Measurements from ENCODE around the gene MID1. TPM values are rescaled to one million over a fixed set of nuclear protein-coding genes. Genes with fewer than 3 reads are reported as not detected.

The MID1 gene
- total RNA-seq, 5 donors from 2014 or later (not counting 1 experiment from before 2014, with no cell fraction given): 0.09 to 0.29 (median 0.10) TPM; not detected in 2

DNA sequence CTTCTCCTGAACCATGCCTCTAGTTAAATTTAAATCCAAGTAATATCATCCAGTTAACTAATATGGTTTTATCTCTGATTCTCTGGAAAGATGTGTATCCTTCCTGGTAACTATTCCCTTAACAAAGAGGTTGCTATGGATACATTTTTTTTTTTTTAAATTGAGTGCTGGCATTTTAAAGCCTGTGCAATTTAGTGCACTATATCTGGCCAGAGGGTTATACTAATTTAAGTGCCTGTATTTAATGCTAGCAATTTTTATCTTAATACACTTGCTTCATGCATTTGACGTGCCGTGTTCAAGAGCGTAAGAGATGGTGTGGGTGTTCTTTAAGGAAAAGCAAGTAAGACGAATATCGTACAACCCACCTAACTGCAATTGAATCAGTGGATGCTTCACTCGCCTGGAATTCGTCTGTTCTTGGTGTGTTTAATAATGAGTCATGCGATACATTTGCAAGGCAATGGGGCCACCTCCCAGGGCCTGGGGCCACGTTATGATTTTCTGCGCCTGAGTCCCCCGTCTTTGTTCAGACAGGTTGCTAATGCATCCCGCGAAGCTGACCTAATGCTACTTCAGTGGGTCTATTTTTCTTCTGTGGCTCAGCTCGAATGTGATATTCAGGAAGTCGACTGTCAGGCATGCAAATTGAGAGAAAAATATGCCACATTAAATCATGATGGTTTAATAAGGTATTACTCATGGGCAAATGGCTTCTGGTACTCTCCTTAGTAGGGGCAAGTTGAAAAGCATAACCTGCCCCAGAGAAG lies 14.2 kb upstream of the MID1 start:
- H3K9me3 ChIP-seq: no peaks in the 10 kb centered on the region
- H3K27me3 Mint-ChIP-seq: peaks cover 2 to 35% of the 10 kb centered on the region in 2 donors
- peaks cover 0 to 10% (median 7%) of the 10 kb centered on the region in 3 donors for H3K9me3 Mint-ChIP-seq
- no peaks in the 10 kb centered on the region for H3K4me1 ChIP-seq (ENCODE audit: control insufficient read depth in 1 of 2, extremely low read depth in 1 of 2, insufficient read depth in 2 of 2, low read length in 2 of 2)
- H3K27ac Mint-ChIP-seq: no peak overlapping the region
- no peaks in the 10 kb centered on the region for H3K27me3 ChIP-seq (replicated peaks in 1 of 2; ENCODE audit: control insufficient read depth in 2 of 2, extremely low read depth in 1 of 2, insufficient read depth in 2 of 2, low read length in 1 of 2)
- H3K4me1 Mint-ChIP-seq: no peaks in the 10 kb centered on the region
- CTCF ChIA-PET: no interaction called here
- H3K4me3 ChIP-seq (ENCODE audit: control insufficient read depth in 1 of 2, extremely low read depth in 1 of 2, low read length in 1 of 2): no peak overlapping the region
- no peak overlapping the region for H3K27ac ChIP-seq (ENCODE audit: low read length)
- POLR2A ChIA-PET: no interaction called here
- no peaks in the 10 kb centered on the region for H3K36me3 ChIP-seq (ENCODE audit: control insufficient read depth in 2 of 2, extremely low read depth in 1 of 2, insufficient read depth in 1 of 2, low read length in 1 of 2)
- no peak overlapping the region for H3K4me3 Mint-ChIP-seq
- no peak for ATAC-seq (replicated peaks in 1 of 4)
- no peaks in the 10 kb centered on the region for H3K36me3 Mint-ChIP-seq
- WGBS (ENCODE audit: insufficient coverage): 79% methylated on average over 5 of the region's 15 CpGs
- DNase-seq: no peak

DNA sequence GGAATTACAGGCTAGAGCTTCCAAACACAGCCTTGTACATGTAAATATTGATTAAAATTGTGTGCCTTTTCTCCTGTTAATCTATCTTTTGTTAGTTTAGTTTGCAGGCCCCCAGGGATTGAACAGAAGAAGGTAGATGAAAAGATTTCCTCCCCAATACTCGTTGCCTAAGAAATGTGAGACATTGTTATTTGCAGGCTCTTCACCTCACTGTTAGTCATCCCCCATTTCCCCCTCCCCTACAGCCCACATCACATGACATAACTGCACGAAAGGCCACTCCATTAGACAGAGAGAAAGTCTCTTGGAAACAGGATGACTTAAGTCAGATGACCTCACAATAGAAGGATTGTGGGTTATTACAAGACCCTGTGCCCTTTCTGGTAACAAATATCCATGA lies 13.3 kb upstream of the MID1 start:
- CTCF ChIA-PET: no interaction called here
- Mint-ChIP-seq H3K9me3 (peaks cover 0 to 5% (median 0%) of the 10 kb centered on the region in 3 donors), H3K4me1 (no peaks in the 10 kb centered on the region)

DNA sequence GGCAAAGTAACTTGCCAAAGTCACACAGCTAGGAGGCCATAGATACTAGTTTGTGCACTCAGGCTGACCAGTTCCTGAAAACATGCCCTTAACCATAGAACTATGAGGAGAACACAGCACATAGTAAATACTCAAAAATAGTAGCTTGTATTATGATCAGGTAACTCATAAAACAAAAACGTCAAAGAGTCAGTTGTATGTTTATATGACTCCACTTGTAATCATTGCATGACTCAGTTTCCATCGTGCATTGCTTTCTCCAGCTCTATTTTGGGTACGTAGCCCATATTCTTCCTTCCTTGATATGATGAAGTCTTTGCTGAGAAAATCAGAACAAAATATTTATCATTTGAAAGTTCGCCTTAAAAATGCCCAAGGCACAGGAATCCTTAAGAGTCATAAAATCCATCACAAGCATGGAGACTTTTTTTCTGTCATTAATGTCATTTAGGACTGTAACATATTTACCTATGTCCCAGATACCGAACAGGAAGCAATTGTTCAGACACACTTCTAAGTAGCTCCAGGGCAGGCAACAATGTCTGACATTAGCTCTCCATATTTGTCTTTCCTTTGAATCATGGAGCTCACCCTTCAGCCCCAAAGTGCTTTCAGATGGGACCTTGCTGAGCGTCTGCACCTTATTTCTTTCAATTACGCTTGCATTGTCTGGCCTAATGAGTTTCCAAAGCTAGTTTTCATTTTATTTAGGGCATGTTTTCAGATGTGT lies 11.2 kb upstream of the MID1 start:
- no peak for ATAC-seq (replicated peaks in 1 of 4)
- H3K27ac ChIP-seq (ENCODE audit: low read length): no peak overlapping the region
- no peaks in the 10 kb centered on the region for H3K9me3 ChIP-seq
- ChIA-PET CTCF (no interaction called here), POLR2A (no interaction called here)
- no peaks in the 10 kb centered on the region for H3K4me1 Mint-ChIP-seq
- peaks cover 2 to 40% of the 10 kb centered on the region in 2 donors for H3K27me3 Mint-ChIP-seq
- H3K27me3 ChIP-seq (replicated peaks in 1 of 2; ENCODE audit: control insufficient read depth in 2 of 2, extremely low read depth in 1 of 2, insufficient read depth in 2 of 2, low read length in 1 of 2): no peaks in the 10 kb centered on the region
- no peak overlapping the region for H3K4me3 Mint-ChIP-seq
- no peak for DNase-seq
- peaks cover 0 to 5% (median 0%) of the 10 kb centered on the region in 3 donors for H3K9me3 Mint-ChIP-seq
- H3K36me3 ChIP-seq (ENCODE audit: control insufficient read depth in 2 of 2, extremely low read depth in 1 of 2, insufficient read depth in 1 of 2, low read length in 1 of 2): no peaks in the 10 kb centered on the region
- 100% methylated on average over 1 of the region's 7 CpGs for WGBS (ENCODE audit: insufficient coverage)
- H3K27ac Mint-ChIP-seq: no peak overlapping the region
- H3K4me1 ChIP-seq (ENCODE audit: control insufficient read depth in 1 of 2, extremely low read depth in 1 of 2, insufficient read depth in 2 of 2, low read length in 2 of 2): no peaks in the 10 kb centered on the region
- H3K4me3 ChIP-seq (ENCODE audit: control insufficient read depth in 1 of 2, extremely low read depth in 1 of 2, low read length in 1 of 2): no peak overlapping the region
- no peaks in the 10 kb centered on the region for H3K36me3 Mint-ChIP-seq

More for the DNA sequence above, 13.3 kb upstream of the MID1 start:
- H3K27me3 ChIP-seq (replicated peaks in 1 of 2; ENCODE audit: control insufficient read depth in 2 of 2, extremely low read depth in 1 of 2, insufficient read depth in 2 of 2, low read length in 1 of 2): no peaks in the 10 kb centered on the region
- H3K4me3 Mint-ChIP-seq: no peak overlapping the region
- no peak overlapping the region for H3K27ac Mint-ChIP-seq
- ATAC-seq (replicated peaks in 1 of 4) (no peak), DNase-seq (no peak)
- POLR2A ChIA-PET: no interaction called here
- no CpG with 5 or more reads among the region's 2 CpGs for WGBS (ENCODE audit: insufficient coverage)
- no peak overlapping the region for H3K27ac ChIP-seq (ENCODE audit: low read length)
- no peaks in the 10 kb centered on the region for H3K36me3 ChIP-seq (ENCODE audit: control insufficient read depth in 2 of 2, extremely low read depth in 1 of 2, insufficient read depth in 1 of 2, low read length in 1 of 2)
- no peaks in the 10 kb centered on the region for H3K4me1 ChIP-seq (ENCODE audit: control insufficient read depth in 1 of 2, extremely low read depth in 1 of 2, insufficient read depth in 2 of 2, low read length in 2 of 2)
- peaks cover 2 to 34% of the 10 kb centered on the region in 2 donors for H3K27me3 Mint-ChIP-seq
- H3K36me3 Mint-ChIP-seq: no peaks in the 10 kb centered on the region
- H3K9me3 ChIP-seq: no peaks in the 10 kb centered on the region
- H3K4me3 ChIP-seq (ENCODE audit: control insufficient read depth in 1 of 2, extremely low read depth in 1 of 2, low read length in 1 of 2): no peak overlapping the region

DNA sequence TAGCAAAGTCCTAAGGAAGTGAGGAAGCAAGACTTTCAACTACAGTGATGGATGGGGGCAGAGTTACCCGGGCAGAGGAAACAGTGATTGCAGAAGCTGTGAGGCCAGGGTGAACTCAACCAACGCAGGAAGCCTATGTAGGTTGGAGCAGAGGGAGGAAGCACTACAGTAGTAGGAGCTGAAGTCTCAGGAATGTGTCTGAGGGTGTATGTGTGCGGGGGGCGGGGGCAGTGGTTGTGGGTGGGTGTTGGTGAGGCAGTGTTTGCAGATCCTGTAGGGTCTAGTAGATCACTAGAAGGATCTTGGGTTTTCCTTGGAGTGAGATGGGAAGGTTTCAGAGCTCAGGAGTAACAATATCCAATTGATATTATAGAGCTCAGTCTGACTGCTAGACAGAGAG lies 9.9 kb upstream of the MID1 start:
- CTCF ChIA-PET: no interaction called here
- no peaks in the 10 kb centered on the region for H3K36me3 ChIP-seq (ENCODE audit: control insufficient read depth in 2 of 2, extremely low read depth in 1 of 2, insufficient read depth in 1 of 2, low read length in 1 of 2)
- H3K27me3 Mint-ChIP-seq: peaks cover 0 to 35% of the 10 kb centered on the region in 2 donors

DNA sequence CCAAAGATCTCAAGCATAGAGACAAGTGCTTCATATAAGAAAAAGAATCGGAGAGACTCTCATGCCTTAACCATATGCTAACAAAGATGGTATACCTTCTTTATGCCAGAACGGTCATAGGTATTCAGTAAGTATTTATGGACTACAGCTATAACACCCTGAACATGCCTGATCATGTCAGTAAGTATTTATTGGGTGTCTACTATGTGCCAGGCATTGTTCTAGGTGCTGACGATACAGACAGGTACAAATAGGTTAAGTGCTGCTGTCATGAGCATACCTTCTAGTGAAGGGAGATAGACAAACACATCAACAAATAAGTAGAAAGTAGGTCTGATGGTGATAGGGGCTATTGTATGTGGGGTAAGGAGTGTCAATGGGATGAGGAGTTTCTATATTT lies 9.5 kb upstream of the MID1 start:
- DNase-seq: no peak
- no CpG with 5 or more reads among the region's 3 CpGs for WGBS (ENCODE audit: insufficient coverage)
- H3K27ac Mint-ChIP-seq: no peak overlapping the region
- H3K36me3 Mint-ChIP-seq: no peaks in the 10 kb centered on the region
- Histone ChIP-seq H3K27ac (ENCODE audit: low read length) (no peak overlapping the region), H3K27me3 (replicated peaks in 1 of 2; ENCODE audit: control insufficient read depth in 2 of 2, extremely low read depth in 1 of 2, insufficient read depth in 2 of 2, low read length in 1 of 2) (no peaks in the 10 kb centered on the region), H3K36me3 (ENCODE audit: control insufficient read depth in 2 of 2, extremely low read depth in 1 of 2, insufficient read depth in 1 of 2, low read length in 1 of 2) (no peaks in the 10 kb centered on the region), H3K9me3 (no peaks in the 10 kb centered on the region), H3K4me1 (ENCODE audit: control insufficient read depth in 1 of 2, extremely low read depth in 1 of 2, insufficient read depth in 2 of 2, low read length in 2 of 2) (no peaks in the 10 kb centered on the region), H3K4me3 (ENCODE audit: control insufficient read depth in 1 of 2, extremely low read depth in 1 of 2, low read length in 1 of 2) (no peak overlapping the region)
- ChIA-PET POLR2A (no interaction called here), CTCF (no interaction called here)
- no peak for ATAC-seq (replicated peaks in 1 of 4)
- H3K9me3 Mint-ChIP-seq: peaks cover 0 to 5% (median 0%) of the 10 kb centered on the region in 3 donors
- H3K27me3 Mint-ChIP-seq: peaks cover 0 to 35% of the 10 kb centered on the region in 2 donors
- H3K4me3 Mint-ChIP-seq: no peak overlapping the region
- no peaks in the 10 kb centered on the region for H3K4me1 Mint-ChIP-seq

More for the DNA sequence above, 9.9 kb upstream of the MID1 start:
- no peak overlapping the region for H3K27ac Mint-ChIP-seq
- Histone ChIP-seq H3K27ac (ENCODE audit: low read length) (no peak overlapping the region), H3K9me3 (no peaks in the 10 kb centered on the region), H3K4me3 (ENCODE audit: control insufficient read depth in 1 of 2, extremely low read depth in 1 of 2, low read length in 1 of 2) (no peak overlapping the region), H3K27me3 (replicated peaks in 1 of 2; ENCODE audit: control insufficient read depth in 2 of 2, extremely low read depth in 1 of 2, insufficient read depth in 2 of 2, low read length in 1 of 2) (no peaks in the 10 kb centered on the region), H3K4me1 (ENCODE audit: control insufficient read depth in 1 of 2, extremely low read depth in 1 of 2, insufficient read depth in 2 of 2, low read length in 2 of 2) (no peaks in the 10 kb centered on the region)
- POLR2A ChIA-PET: no interaction called here
- H3K4me3 Mint-ChIP-seq: no peak overlapping the region
- no peaks in the 10 kb centered on the region for H3K36me3 Mint-ChIP-seq
- no peaks in the 10 kb centered on the region for H3K4me1 Mint-ChIP-seq
- H3K9me3 Mint-ChIP-seq: peaks cover 0 to 5% (median 0%) of the 10 kb centered on the region in 3 donors
- WGBS (ENCODE audit: insufficient coverage): 0% methylated on average over 2 of the region's 4 CpGs
- ATAC-seq (replicated peaks in 1 of 4): no peak
- no peak for DNase-seq

DNA sequence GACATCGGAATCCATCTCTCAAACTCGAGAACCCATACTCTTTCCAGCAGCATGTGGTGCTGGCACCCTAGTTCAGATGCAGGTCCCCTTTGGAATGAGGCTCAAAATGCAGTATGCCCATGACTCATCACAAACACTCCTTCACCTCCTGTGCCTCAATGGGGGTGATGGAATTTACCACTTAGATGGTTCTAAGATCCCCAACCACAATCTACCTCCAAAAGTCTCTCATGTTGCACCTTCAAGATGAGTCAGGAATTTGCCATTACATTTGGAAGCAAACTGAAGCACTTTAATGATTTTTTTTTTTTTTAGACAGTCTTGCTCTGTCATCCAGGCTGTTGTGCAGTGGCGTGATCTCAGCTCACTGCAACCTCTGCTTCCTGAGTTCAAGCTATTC lies 8.5 kb upstream of the MID1 start:
- H3K4me1 Mint-ChIP-seq: no peaks in the 10 kb centered on the region
- H3K27me3 Mint-ChIP-seq: peaks cover 0 to 29% of the 10 kb centered on the region in 2 donors
- no peaks in the 10 kb centered on the region for H3K9me3 ChIP-seq
- H3K9me3 Mint-ChIP-seq: peaks cover 0 to 5% (median 0%) of the 10 kb centered on the region in 3 donors
- H3K4me3 Mint-ChIP-seq: no peak overlapping the region
- no peaks in the 10 kb centered on the region for H3K36me3 Mint-ChIP-seq
- ChIA-PET CTCF (no interaction called here), POLR2A (no interaction called here)
- no peak overlapping the region for H3K27ac ChIP-seq (ENCODE audit: low read length)
- no peak overlapping the region for H3K4me3 ChIP-seq (ENCODE audit: control insufficient read depth in 1 of 2, extremely low read depth in 1 of 2, low read length in 1 of 2)
- no CpG with 5 or more reads among the region's 3 CpGs for WGBS (ENCODE audit: insufficient coverage)
- ATAC-seq (replicated peaks in 1 of 4) (no peak), DNase-seq (no peak)
- no peaks in the 10 kb centered on the region for H3K36me3 ChIP-seq (ENCODE audit: control insufficient read depth in 2 of 2, extremely low read depth in 1 of 2, insufficient read depth in 1 of 2, low read length in 1 of 2)
- no peaks in the 10 kb centered on the region for H3K27me3 ChIP-seq (replicated peaks in 1 of 2; ENCODE audit: control insufficient read depth in 2 of 2, extremely low read depth in 1 of 2, insufficient read depth in 2 of 2, low read length in 1 of 2)
- H3K4me1 ChIP-seq (ENCODE audit: control insufficient read depth in 1 of 2, extremely low read depth in 1 of 2, insufficient read depth in 2 of 2, low read length in 2 of 2): no peaks in the 10 kb centered on the region
- H3K27ac Mint-ChIP-seq: no peak overlapping the region
